HUES48 (cell line): ENCODE measurements around the gene AP3S1.
"Not testable (repeated sequence)": the region's sequence is repeated elsewhere in the genome, so short reads cannot be mapped to it uniquely, and the experiment has no call there.

Source experiments
- H3K27ac ChIP-seq: one replicate; pipeline ENCODE4 v1.7.0; 2013; ENCODE audit warnings: low read depth, low read length, inconsistent platforms
- H3K27me3 ChIP-seq: 2 replicates; pipeline ENCODE4 v1.6.1; 2013; ENCODE audit warnings: mild to moderate bottlenecking, low read length; ENCODE audit not compliant: control insufficient read depth, insufficient read depth
- H3K36me3 ChIP-seq: 2 replicates; pipeline ENCODE4 v1.6.1; 2013; ENCODE audit warnings: low read length; ENCODE audit not compliant: control insufficient read depth, insufficient read depth
- H3K4me1 ChIP-seq: 2 replicates; pipeline ENCODE4 v1.6.1; 2013; ENCODE audit warnings: mild to moderate bottlenecking, low read length; ENCODE audit not compliant: control insufficient read depth, insufficient read depth
- H3K4me3 ChIP-seq: 2 replicates; pipeline ENCODE4 v1.5.1; 2013; ENCODE audit warnings: mild to moderate bottlenecking, low read depth, low read length
- H3K9ac ChIP-seq: 2 replicates; pipeline ENCODE4 v1.6.1; 2013; ENCODE audit warnings: mild to moderate bottlenecking, low read depth, low read length, moderate library complexity
- H3K9me3 ChIP-seq: 2 replicates; pipeline ENCODE4 v1.6.1; 2013; ENCODE audit warnings: low read length; ENCODE audit not compliant: control insufficient read depth, insufficient read depth

AP3S1 gene

DNA sequence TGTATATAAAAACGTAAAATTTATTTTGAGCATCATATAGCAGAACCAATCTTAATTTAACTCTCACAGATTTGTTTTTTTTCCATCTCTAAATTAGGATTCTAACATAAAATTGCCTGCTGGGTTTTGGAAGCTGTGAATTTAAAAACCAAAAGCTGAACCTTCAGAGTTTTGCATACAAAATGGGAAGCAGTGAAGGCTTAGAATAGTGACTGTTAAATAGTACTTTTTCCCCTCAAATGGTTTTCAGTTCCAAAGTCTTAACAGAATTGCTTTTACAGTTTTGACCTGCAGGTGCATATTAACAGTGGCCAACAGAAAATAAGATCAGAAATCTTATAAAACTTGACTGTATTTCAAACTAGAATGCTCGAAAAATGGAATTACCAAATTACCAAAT, 65.4 kb downstream of the AP3S1 start:
- no peak overlapping the region for H3K27ac ChIP-seq

GRCh38 chr5:115913623-115914400, 72.1 kb downstream of the AP3S1 start:
- not testable (repeated sequence) for H3K27me3 ChIP-seq, H3K9me3 ChIP-seq, H3K27ac ChIP-seq, H3K9ac ChIP-seq, H3K4me3 ChIP-seq, H3K36me3 ChIP-seq, H3K4me1 ChIP-seq

More for the DNA sequence above, 65.4 kb downstream of the AP3S1 start:
- Histone ChIP-seq H3K36me3 (no peaks in the 10 kb centered on the region), H3K27me3 (no peaks in the 10 kb centered on the region), H3K9me3 (no peaks in the 10 kb centered on the region), H3K4me3 (no peak overlapping the region), H3K9ac (no peak overlapping the region), H3K4me1 (peaks cover 4% of the 10 kb centered on the region; the same call in 1 of the 2 replicates)

- H3K27ac ChIP-seq = no peak overlapping the region
- no peaks in the 10 kb centered on the region for H3K9me3 ChIP-seq
- no peaks in the 10 kb centered on the region for H3K36me3 ChIP-seq
- H3K4me1 ChIP-seq = no peaks in the 10 kb centered on the region
- no peak overlapping the region for H3K4me3 ChIP-seq
- no peaks in the 10 kb centered on the region for H3K27me3 ChIP-seq
- H3K9ac ChIP-seq = no peak overlapping the region
Observed at GRCh38 chr5:115920171-115920725, 78.5 kb downstream of the AP3S1 start.

GRCh38 chr5:115928578-115929407, 87.1 kb downstream of the AP3S1 start:
- H3K9ac ChIP-seq, H3K4me3 ChIP-seq, H3K9me3 ChIP-seq, H3K4me1 ChIP-seq, H3K27ac ChIP-seq, H3K27me3 ChIP-seq, H3K36me3 ChIP-seq: not testable (repeated sequence)

- H3K9me3 ChIP-seq, H3K9ac ChIP-seq, H3K36me3 ChIP-seq, H3K27me3 ChIP-seq, H3K4me3 ChIP-seq, H3K27ac ChIP-seq, H3K4me1 ChIP-seq: not testable (repeated sequence)
Observed at GRCh38 chr5:115930171-115930570, 88.4 kb downstream of the AP3S1 start.

DNA sequence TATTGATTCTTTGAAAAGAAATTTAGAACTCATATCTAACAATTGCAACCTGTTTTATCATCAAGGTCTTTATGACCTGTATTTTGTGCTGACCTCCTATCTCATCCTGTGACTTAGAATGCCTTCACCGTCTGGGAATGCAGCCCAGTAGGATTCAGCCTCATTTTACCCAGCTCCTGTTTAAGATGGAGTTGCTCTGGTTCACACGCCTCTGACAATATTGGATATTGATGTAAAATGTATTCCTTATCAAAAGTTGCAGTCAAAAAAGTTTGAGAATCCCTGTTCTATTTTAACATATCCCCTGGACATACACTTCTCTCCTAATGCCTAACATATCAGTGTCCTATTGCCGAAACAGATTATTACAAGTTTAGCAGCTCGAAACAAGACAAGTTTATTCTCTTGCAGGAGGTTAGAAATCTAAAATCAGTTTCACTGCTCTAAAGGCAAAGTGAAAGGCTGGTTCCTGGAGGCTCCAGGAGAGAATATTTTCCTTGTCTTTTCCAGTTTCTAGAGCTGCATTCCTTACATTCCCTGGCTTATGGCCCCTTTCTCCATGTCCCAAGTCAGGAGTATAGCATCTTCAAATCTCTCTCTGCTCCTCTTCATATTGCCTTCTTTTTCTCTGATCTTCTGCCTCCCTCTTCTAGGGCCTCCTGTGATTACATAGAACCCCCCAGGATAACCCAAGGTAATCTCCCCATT, 89.0 kb downstream of the AP3S1 start:
- Histone ChIP-seq H3K27ac (no peak overlapping the region), H3K27me3 (no peaks in the 10 kb centered on the region), H3K9ac (no peak overlapping the region)

GRCh38 chr5:115932991-115933390, 91.3 kb downstream of the AP3S1 start:
- no peaks in the 10 kb centered on the region for H3K36me3 ChIP-seq
- peaks cover 7% of the 10 kb centered on the region; the same call in 1 of the 2 replicates for H3K4me1 ChIP-seq
- H3K9ac ChIP-seq = no peak overlapping the region
- H3K4me3 ChIP-seq = no peak overlapping the region
- H3K27ac ChIP-seq = no peak overlapping the region
- no peaks in the 10 kb centered on the region for H3K9me3 ChIP-seq
- H3K27me3 ChIP-seq = no peaks in the 10 kb centered on the region

More for the DNA sequence above, 89.0 kb downstream of the AP3S1 start:
- Histone ChIP-seq H3K36me3 (no peaks in the 10 kb centered on the region), H3K9me3 (no peaks in the 10 kb centered on the region), H3K4me3 (no peak overlapping the region), H3K4me1 (peaks cover 7% of the 10 kb centered on the region; the same call in 1 of the 2 replicates)

- Histone ChIP-seq H3K9me3 (no peaks in the 10 kb centered on the region), H3K4me1 (peaks cover 10% of the 10 kb centered on the region; the same call in 1 of the 2 replicates), H3K9ac (no peak overlapping the region), H3K36me3 (no peaks in the 10 kb centered on the region), H3K4me3 (no peak overlapping the region), H3K27ac (no peak overlapping the region), H3K27me3 (no peaks in the 10 kb centered on the region)
Observed at GRCh38 chr5:115934388-115934974, 92.7 kb downstream of the AP3S1 start.

DNA sequence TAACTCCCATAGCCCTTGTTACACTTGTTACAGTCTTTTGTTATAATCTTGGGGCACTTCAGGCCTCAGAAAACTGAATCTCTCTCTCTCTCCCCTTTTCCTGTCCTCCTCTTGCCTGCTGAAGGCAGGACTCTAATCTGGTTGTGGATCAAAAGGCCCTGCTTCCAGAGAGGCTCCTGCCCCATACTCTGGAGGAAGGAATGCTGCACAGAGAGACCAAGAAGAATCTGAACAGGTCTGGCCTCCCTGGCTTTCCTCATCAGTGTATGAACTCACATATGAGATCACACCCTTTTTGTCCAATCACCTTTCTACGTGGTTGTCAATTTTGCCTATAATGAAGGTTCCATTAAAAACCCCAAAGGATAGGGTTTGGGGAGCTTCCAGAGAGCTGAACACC, 94.3 kb downstream of the AP3S1 start:
- Histone ChIP-seq H3K4me1 (peaks cover 11% of the 10 kb centered on the region; the same call in 1 of the 2 replicates), H3K9ac (no peak overlapping the region)

GRCh38 chr5:115939059-115939458, 97.3 kb downstream of the AP3S1 start:
- no peaks in the 10 kb centered on the region for H3K9me3 ChIP-seq
- no peaks in the 10 kb centered on the region for H3K36me3 ChIP-seq
- no peak overlapping the region for H3K9ac ChIP-seq
- no peak overlapping the region for H3K4me3 ChIP-seq
- peaks cover 8% of the 10 kb centered on the region; the same call in 1 of the 2 replicates for H3K4me1 ChIP-seq
- peak overlapping the region; percentile 58 for H3K27ac ChIP-seq
- H3K27me3 ChIP-seq = no peaks in the 10 kb centered on the region

More for the DNA sequence above, 94.3 kb downstream of the AP3S1 start:
- Histone ChIP-seq H3K27ac (no peak overlapping the region), H3K9me3 (no peaks in the 10 kb centered on the region), H3K27me3 (no peaks in the 10 kb centered on the region), H3K4me3 (no peak overlapping the region), H3K36me3 (no peaks in the 10 kb centered on the region)
